HG03159 (cell line): ENCODE data around the gene HSP90B1.

Experiments used
- ATAC-seq: cut with Tn5 transposase; IDR thresholded peaks from one replicate; pipeline ENCODE4 v1.9.1; 2021; ENCODE audit warnings: mild to moderate bottlenecking, moderate library complexity; ENCODE audit not compliant: unreplicated experiment

HSP90B1 gene

GRCh38 chr12:103930034-103930786 lies at the start of gene HSP90B1:
Gene HSP90B1, plus strand, starts transcription at chr12:103930410. Its CDS starts 106 bp downstream, at chr12:103930516.
- ATAC-seq = peak; percentile 55

GRCh38 chr12:103881261-103881660 lies 48.9 kb upstream of the HSP90B1 start:
- no peak for ATAC-seq

GRCh38 chr12:103882861-103883596 lies 47.2 kb upstream of the HSP90B1 start:
- ATAC-seq = no peak

GRCh38 chr12:103883908-103884307 lies 46.3 kb upstream of the HSP90B1 start:
- no peak for ATAC-seq

- ATAC-seq = no peak
Observed at GRCh38 chr12:103884316-103884715, 45.9 kb upstream of the HSP90B1 start.

- no peak for ATAC-seq
Observed at GRCh38 chr12:103886195-103886797, 43.9 kb upstream of the HSP90B1 start.

- ATAC-seq = no peak
Observed at GRCh38 chr12:103887738-103888137, 42.5 kb upstream of the HSP90B1 start.

- ATAC-seq = no peak
Observed at GRCh38 chr12:103897316-103897715, 32.9 kb upstream of the HSP90B1 start.

- no peak for ATAC-seq
Observed at GRCh38 chr12:103901518-103902173, 28.6 kb upstream of the HSP90B1 start.

GRCh38 chr12:103903993-103904392 lies 26.2 kb upstream of the HSP90B1 start:
- no peak for ATAC-seq

- ATAC-seq = no peak
Observed at GRCh38 chr12:103905730-103906349, 24.4 kb upstream of the HSP90B1 start.

GRCh38 chr12:103908246-103908541 lies 22.0 kb upstream of the HSP90B1 start:
- ATAC-seq = no peak

- no peak for ATAC-seq
Observed at GRCh38 chr12:103908877-103909276, 21.3 kb upstream of the HSP90B1 start.

GRCh38 chr12:103909811-103910210 lies 20.4 kb upstream of the HSP90B1 start:
- no peak for ATAC-seq

GRCh38 chr12:103912069-103912468 lies 18.1 kb upstream of the HSP90B1 start:
- ATAC-seq = no peak

GRCh38 chr12:103913100-103913499 lies 17.1 kb upstream of the HSP90B1 start:
- no peak for ATAC-seq

GRCh38 chr12:103915306-103915705 lies 14.9 kb upstream of the HSP90B1 start:
- no peak for ATAC-seq

GRCh38 chr12:103917873-103918272 lies 12.3 kb upstream of the HSP90B1 start:
- no peak for ATAC-seq

- peak; percentile 36 for ATAC-seq
Observed at GRCh38 chr12:103924761-103925641, 5.2 kb upstream of the HSP90B1 start.

- ATAC-seq = peak; percentile 26
Observed at GRCh38 chr12:103928682-103929045, 1.5 kb upstream of the HSP90B1 start.
